ENCODE data around the gene CRIM1.

GRCh38 chr2:36408198-36408703 lies 52.7 kb downstream of the CRIM1 start:
- TF ChIP-seq CTCF (IDR thresholded peaks at IDR 0.05) (no peak), POLR2A (IDR thresholded peaks at IDR 0.05) (no peak), POLR2AphosphoS5 (IDR thresholded peaks at IDR 0.05; ENCODE audit: insufficient read depth in 1 of 2, low read depth in 1 of 2) (no peak)

Measured in vagina (tissue), 2 donors.